Pancreas (tissue), 10 donors: ENCODE measurements around the gene CABP2. TPM values are rescaled to one million over a fixed set of nuclear protein-coding genes. Genes with fewer than 3 reads are reported as not detected.

ENCODE experiments used
- ATAC-seq, 4 donors: fragments of 200-7000 bp; cut with Tn5 transposase; one replicate each; pipeline versions ENCODE4 v1.8.0 to v1.9.1; 2020; ENCODE audit warnings: mild to moderate bottlenecking in 4 of 4, moderate library complexity in 4 of 4
- DNase-seq, 6 donors: peaks; one replicate each; pipeline ENCODE4 v3.0.0-alpha.2; 2020
- FAIRE-seq: peaks from 2 replicates; lab custom pipeline; 2012; peaks lifted over from hg19 to GRCh38; lab: Jason Lieb, UNC
- H3K27ac ChIP-seq, 4 donors: fragments of 200-600 bp; sonication (generic); 1 replicate in 3 of 4; 2 replicates in 1 of 4; pipeline versions ENCODE4 v1.5.0 to v1.8.0; 2020
- H3K27me3 ChIP-seq, 4 donors: fragments of 200-600 bp; one replicate each; pipeline ENCODE4 v1.8.0; 2021
- H3K36me3 ChIP-seq, 3 donors: fragments of 200-600 bp; sonication (generic) in 1 of 3; one replicate each; pipeline versions ENCODE4 v1.5.0 to v1.8.0; 2020 to 2021
- H3K4me1 ChIP-seq, 3 donors: fragments of 200-600 bp; one replicate each; pipeline ENCODE4 v1.8.0; 2021
- H3K4me3 ChIP-seq, 4 donors: fragments of 200-600 bp; sonication (generic) in 2 of 4; one replicate each; pipeline versions ENCODE4 v1.5.0 to v1.8.0; 2020 to 2021
- H3K9me3 ChIP-seq, 4 donors: fragments of 200-600 bp; one replicate each; pipeline ENCODE4 v1.8.0; 2021
- WGBS, 2 donors: extraction: QIAGEN DNeasy Blood & Tissue Kit; methylation state at CpG; one replicate each; pipeline ENCODE4 v1.1.7; 2013; 5-methylcytosine and 5-hydroxymethylcytosine counted together
- intact Hi-C, 3 donors: fragments of 100-400 bp; cut with DNase I; formaldehyde crosslinking; loops; one replicate each; pipeline versions ENCODE4 v1.11.1 to v1.14.2; 2022
- polyA plus RNA-seq, 2 donors: library from polyadenylated mRNA; stranded (reverse); fragments of 200-250 nt; gene quantifications; one replicate each; pipeline ENCODE4 v1.2.3, GENCODE V29; 2013
- total RNA-seq, 6 donors: library from RNA; stranded (reverse); fragmentation: NEBNext Ultra II Directional in 4 of 6; extraction: Animal tissue kit (Norgen Biotek cat#: 25700) in 4 of 6; gene quantifications; one replicate each; pipeline versions ENCODE4 v1.2.1 to v1.2.4, GENCODE V29; 2021 to 2023
- TF ChIP-seq, protein P1 (sequence below), 4 donors: fragments of 200-600 bp; sonication (generic) in 3 of 4; IDR thresholded peaks; one replicate each; pipeline versions ENCODE4 v1.5.0 to v1.8.0; 2021; ENCODE audit warnings: antibody characterized with exemption in 4 of 4
- donor health status: healthy with polysubstance abuse.
- donor health status: DM: no; HTN: no; CAD: no; lungs with moderate emphysema.
- donor health status: DM: no; HTN: no; CAD: no.
- donor health status: control.
- donor health status: control.
- donor health status: Bipolar disorder and iron deficiency.
- donor health status: DM: yes; HTN: yes; CAD: no.
- donor health status: DM: no; HTN: no; CAD: no.
- donor health status: DM: no; HTN: no; CAD: no.
- donor health status: DM: yes; HTN: yes; CAD: no.

The CABP2 gene
- total RNA-seq (not detected), polyA plus RNA-seq (not detected)

DNA sequence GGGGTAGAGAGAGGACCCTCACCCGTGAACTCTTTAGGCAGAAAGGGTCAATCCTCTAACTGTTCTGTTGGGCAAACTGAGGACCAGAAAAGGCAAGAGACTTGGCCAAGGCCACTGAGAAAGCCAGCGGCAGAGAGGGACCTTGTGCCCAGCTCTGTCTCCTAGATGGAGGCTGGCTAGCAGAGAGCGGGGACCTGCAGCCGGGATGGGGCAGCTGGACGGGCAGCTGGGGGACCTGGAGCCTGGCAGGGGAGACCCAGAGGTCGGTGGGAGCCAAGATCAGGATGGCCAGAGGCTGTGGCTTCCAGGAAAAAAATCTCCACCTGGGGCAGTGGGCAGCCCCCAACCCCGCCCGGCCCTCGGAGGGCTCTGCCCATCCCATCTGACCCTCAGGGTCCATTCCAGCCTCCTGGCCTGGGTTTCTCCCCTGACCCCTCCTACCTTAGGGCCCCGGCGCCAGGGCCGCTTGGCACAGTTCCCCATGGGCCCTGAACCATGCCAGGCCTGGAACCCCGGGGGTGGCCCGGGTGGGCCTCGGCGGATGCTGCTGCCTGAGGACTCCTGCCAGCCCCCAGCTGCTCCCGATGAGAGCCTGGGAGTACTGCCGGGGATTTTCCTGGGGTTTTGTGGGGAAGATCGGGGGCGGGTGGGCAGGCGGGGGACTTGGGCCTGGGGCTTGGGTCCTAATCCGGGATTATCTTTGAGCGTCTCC lies at the start of gene CABP2:
CABP2 (minus strand) TSS at position 603 of the 712 bp plus-strand sequence; CDS start at position 483, 120 bp downstream.
- intact Hi-C loops: no loop called here
- TF ChIP-seq, protein P1, sequence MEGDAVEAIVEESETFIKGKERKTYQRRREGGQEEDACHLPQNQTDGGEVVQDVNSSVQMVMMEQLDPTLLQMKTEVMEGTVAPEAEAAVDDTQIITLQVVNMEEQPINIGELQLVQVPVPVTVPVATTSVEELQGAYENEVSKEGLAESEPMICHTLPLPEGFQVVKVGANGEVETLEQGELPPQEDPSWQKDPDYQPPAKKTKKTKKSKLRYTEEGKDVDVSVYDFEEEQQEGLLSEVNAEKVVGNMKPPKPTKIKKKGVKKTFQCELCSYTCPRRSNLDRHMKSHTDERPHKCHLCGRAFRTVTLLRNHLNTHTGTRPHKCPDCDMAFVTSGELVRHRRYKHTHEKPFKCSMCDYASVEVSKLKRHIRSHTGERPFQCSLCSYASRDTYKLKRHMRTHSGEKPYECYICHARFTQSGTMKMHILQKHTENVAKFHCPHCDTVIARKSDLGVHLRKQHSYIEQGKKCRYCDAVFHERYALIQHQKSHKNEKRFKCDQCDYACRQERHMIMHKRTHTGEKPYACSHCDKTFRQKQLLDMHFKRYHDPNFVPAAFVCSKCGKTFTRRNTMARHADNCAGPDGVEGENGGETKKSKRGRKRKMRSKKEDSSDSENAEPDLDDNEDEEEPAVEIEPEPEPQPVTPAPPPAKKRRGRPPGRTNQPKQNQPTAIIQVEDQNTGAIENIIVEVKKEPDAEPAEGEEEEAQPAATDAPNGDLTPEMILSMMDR (IDR thresholded peaks at IDR 0.05): no peak
- Histone ChIP-seq H3K9me3 (no peaks in the 10 kb centered on the region), H3K27me3 (no peaks in the 10 kb centered on the region), H3K36me3 (no peaks in the 10 kb centered on the region), H3K4me1 (peaks cover 0 to 5% (median 3%) of the 10 kb centered on the region in 3 donors), H3K27ac (no peak within 1 kb of the TSS), H3K4me3 (no peak within 1 kb of the TSS)
- ATAC-seq (no peak), DNase-seq (no peak), FAIRE-seq (no peak)
- 85 to 86% methylated on average over 22 to 23 of the region's 23 CpGs for WGBS, 2 donors

DNA sequence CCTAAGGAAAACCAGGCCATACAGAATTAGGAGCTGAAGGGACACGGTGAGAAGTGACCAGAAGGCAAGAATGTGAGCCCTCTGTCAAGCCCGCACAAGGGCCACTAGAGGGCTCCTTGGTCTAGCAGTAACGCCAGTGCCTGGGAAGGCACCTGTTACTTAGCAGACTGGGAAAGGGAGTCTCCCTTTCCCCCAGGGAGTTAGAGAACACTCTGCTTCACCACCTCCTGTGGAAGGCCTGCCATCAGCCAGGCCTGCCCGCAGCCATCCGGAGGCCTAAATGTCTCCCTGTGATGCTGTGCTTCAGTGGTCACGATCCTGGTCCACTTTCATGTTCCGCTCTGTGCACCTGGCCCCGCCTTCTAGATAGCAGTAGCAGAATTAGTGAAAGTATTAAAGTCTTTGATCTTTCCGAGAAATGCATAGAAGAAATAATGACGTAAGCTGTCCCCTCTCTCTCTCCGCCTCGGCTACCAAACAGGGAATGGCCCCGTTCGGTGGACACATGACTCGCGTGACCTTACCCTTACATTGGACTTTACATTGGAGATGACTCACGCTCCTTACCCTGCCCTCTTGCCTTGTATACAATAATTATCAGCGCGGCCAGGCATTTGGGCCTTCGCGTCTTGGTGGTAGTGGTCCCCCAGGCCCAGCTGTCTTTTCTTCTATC lies 49.6 kb upstream of the CABP2 start:
- FAIRE-seq: no peak
- H3K27ac ChIP-seq: peak overlapping the region in 2 of 4 donors; percentile 5 to 36
- WGBS, 2 donors: 31 to 39% methylated on average over 18 to 21 of the region's 21 CpGs

DNA sequence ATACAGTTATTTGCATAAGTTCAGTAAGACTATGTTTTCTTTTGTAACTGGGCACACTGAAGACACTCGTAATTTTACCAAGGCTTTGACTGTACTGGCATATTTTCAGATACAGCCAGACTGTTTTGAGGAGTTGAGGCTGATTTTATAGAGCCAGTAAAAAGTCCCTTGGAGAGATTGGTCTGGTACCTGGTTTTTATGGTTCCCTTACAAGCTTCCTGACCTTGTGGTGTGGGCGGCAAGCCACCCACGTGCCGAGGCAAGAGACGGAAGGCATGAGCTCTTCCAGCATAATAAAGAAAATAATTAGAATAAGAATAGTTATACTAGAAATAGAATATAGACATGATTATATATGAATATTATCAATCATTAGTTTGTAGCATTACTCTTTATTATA lies 49.1 kb upstream of the CABP2 start:
- Histone ChIP-seq H3K9me3 (no peaks in the 10 kb centered on the region), H3K4me3 (no peak overlapping the region), H3K27ac (peak overlapping the region in 1 of 4 donors; percentile 5), H3K36me3 (no peaks in the 10 kb centered on the region), H3K4me1 (no peaks in the 10 kb centered on the region), H3K27me3 (no peaks in the 10 kb centered on the region)
- ATAC-seq: no peak
- TF ChIP-seq, protein P1 (IDR thresholded peaks at IDR 0.05): no peak
- DNase-seq: no peak
- WGBS, 2 donors: 12 to 17% methylated on average over 5 of the region's 5 CpGs
- intact Hi-C loops: loop anchor here in 1 of 3 donors (5.0 kb wide), 1 partner anchor 35 kb away; the partner anchor contains the start of gene NDUFV1
- FAIRE-seq: no peak

More for the DNA sequence above, 49.6 kb upstream of the CABP2 start:
- H3K4me1 ChIP-seq: no peaks in the 10 kb centered on the region
- no peaks in the 10 kb centered on the region for H3K27me3 ChIP-seq
- no peaks in the 10 kb centered on the region for H3K36me3 ChIP-seq
- DNase-seq: peak in 5 of 6 donors; percentile 67 to 84 (median 70)
- H3K4me3 ChIP-seq: peak overlapping the region in 1 of 4 donors; percentile 14
- H3K9me3 ChIP-seq: no peaks in the 10 kb centered on the region
- intact Hi-C loops: loop anchor here in 1 of 3 donors (5.0 kb wide), 1 partner anchor 34 kb away; the partner anchor contains the start of gene NDUFV1
- TF ChIP-seq, protein P1 (IDR thresholded peaks at IDR 0.05): peak; percentile 71 to 77 (median 74)
- ATAC-seq: peak; percentile 65 to 90 (median 82)

DNA sequence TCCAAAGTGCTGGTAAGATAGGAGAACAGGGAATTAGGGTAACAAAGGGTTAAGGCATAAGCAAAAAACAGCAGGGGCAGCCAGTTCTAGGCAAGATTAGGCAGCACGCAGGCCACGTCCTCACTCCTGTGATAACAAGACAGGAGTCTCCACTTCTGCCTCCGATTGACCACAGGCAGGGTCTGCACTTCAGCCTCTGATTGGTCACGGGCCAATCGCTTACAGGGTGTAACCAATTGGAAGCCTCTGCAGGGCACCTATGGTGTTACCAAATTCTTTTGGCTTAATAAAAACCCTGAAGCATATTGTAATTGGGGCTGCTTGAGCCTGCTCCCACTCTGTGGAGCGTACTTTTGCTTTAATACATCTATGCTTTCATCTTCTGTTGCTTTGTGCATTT lies 48.2 kb upstream of the CABP2 start:
- Histone ChIP-seq H3K27ac (no peak overlapping the region), H3K4me3 (no peak overlapping the region), H3K36me3 (no peaks in the 10 kb centered on the region), H3K9me3 (no peaks in the 10 kb centered on the region), H3K4me1 (no peaks in the 10 kb centered on the region), H3K27me3 (no peaks in the 10 kb centered on the region)
- DNase-seq: no peak
- ATAC-seq: no peak
- WGBS, 2 donors: 73 to 81% methylated on average over 6 of the region's 6 CpGs
- TF ChIP-seq, protein P1 (IDR thresholded peaks at IDR 0.05): no peak
- no peak for FAIRE-seq
- intact Hi-C loops: loop anchor here in 1 of 3 donors (5.0 kb wide), 1 partner anchor 36 kb away; the partner anchor contains the start of gene NDUFV1
